NT2/D1 (cell line): ENCODE results near the gene RCOR1.

Source experiments
- SUZ12 ChIP-seq: IDR thresholded peaks from 2 replicates; pipeline ENCODE4 v1.6.1; 2011; ENCODE audit not compliant: insufficient read length, insufficient read depth; ENCODE audit errors: extremely low read depth
- YY1 ChIP-seq: IDR thresholded peaks from 2 replicates; pipeline ENCODE4 v1.6.1; 2011; ENCODE audit not compliant: insufficient read length, insufficient read depth
- ZNF274 ChIP-seq: IDR thresholded peaks from 2 replicates; pipeline ENCODE4 v1.6.1; 2011; ENCODE audit warnings: mild to moderate bottlenecking, low read depth, low read length

GRCh38 chr14:102684298-102684663 lies 91.8 kb downstream of the RCOR1 start:
- TF ChIP-seq ZNF274 (no peak), YY1 (no peak), SUZ12 (no peak)
